NCI-H524 treated with DMSO at 0.1 percent for 48 hours (cell line): ENCODE data around the gene PAGE2.
"Not testable (repeated sequence)": the region's sequence is repeated elsewhere in the genome, so short reads cannot be mapped to it uniquely, and the experiment has no call there.

Experiments used
- DNase-seq: peaks from one replicate; lab custom pipeline; 2025; lab: John Stamatoyannopoulos, UW

PAGE2 gene, protein sequence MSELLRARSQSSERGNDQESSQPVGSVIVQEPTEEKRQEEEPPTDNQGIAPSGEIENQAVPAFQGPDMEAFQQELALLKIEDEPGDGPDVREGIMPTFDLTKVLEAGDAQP

DNA sequence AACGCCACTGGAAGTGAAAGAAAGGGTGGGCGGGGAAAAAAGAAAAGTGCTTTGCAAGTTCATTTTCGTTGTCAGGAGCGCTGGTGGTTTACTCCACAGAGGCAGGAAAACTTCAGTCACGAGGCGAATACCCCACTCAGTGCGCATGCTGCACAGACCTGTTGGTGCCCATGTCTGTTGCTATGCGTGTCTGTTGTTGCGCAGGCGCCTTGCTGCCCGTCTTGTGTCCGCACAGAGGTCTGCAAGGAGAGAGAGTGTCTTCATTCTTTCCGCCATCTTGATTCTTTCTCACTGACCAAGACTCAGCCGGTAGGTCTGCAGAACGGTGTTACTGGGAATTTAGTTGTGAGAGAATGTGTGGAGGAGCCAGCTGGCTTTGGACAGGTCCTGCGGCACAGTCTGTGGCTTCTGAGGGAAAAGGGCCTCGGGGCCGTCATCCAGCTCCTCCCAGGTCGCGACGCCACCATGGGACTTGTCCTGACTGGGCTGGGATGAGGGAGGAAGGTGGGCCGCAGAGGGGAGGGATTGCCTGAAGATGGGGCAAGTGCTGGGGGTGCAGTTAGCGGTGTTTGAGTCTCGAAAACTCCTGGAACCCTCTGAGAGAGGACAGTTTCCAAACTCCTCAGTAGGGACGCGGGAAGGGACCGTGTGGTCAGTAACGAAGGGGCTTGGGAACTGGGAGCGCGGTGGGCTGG is at the start of gene PAGE2:
Gene PAGE2, plus strand, starts transcription at position 224 of the 695 bp plus-strand sequence. CDS start 1,003 bp downstream, outside the sequence.
- DNase-seq, result no peak

DNA sequence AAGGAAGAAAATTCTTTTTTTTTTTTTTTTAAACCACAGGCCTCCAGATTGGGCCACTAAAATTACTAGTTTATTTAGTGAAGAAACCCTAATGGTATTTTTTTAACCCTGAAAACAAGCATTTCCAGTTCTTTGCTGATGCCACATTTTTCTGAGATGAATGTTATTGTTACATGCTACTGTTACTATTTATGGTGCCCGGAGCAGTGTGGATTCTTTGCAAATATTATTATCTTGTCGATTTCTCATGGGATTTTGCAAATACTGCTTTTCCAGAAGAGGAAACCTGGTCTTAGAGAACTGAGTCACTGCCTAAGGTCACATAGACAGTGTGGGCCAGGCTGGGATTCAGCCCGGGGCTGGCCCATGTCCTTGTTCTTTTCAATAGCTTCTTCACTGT is 49.3 kb upstream of the PAGE2 start:
- DNase-seq, result no peak

DNA sequence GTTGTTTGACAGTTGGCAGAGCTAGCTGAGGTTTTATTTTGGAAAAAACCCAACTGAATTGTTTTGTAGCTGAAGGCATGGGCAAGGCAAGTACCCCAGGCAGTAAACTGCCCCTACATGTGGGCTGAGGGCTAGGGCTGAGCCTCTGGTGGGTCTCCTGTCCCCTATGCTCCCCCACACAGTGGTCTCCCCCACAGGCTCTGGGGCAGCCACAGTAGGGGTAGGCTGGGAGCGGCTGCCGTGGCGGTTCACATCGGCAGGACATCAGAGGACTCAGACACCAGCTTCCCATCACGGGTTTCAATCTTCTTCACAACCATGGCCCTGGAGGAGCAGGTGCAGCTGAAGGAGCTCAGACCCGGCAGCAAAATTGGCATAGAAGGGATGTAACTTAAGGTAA is 47.3 kb upstream of the PAGE2 start:
- no peak for DNase-seq

DNA sequence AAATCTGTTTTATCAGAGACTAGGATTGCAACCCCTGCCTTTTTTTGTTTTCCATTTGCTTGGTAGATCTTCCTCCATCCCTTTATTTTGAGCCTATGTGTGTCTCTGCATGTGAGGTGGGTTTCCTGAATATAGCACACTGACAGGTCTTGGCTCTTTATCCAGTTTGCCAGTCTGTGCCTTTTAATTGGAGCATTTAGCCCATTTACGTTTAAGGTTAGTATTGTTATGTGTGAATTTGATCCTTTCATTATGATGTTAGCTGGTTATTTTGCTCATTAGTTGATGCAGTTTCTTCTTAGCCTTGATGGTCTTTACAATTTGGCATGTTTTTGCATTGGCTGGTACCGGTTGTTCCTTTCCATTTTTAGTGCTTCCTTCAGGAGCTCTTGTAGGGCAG is 38.2 kb upstream of the PAGE2 start:
- not testable (repeated sequence) for DNase-seq

DNA sequence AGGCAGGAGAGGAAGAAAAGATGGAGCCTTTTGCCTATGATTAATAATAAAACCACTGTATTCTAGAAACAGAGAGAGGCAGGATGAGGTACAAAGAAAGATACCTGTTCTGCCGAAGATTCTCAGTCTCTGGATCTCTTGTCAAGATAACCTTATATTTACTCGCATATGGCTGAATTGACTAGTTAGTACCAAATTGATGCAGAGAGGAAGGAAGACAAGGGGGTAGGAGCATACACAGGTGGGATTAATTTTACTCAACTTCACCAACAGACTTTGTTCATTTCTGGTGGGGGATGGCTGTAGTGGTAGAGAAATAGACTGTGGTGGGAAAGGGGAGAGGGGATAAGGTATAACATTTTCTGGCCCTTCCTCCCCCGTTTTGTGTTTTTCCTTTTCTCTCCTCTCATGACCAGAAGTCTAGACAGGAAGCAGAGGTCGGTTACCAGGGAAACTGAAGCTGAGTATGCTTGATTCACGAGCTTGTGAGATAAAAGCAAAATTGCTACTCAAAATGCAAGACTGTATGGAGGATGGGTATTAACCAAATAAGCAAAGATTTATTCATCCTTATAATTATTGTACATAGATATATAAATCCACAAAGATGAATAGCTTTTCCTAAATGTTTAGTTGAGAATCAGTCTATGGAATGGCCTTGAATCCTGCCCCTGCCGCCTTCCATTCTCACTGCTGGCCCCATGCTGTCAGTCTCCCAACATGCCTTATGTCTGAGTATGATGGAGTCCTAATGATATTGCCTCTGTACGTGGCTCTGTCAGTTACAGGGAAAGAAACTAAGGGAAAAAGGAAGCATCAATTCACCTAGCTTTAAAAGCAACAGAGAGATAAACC is 31.8 kb upstream of the PAGE2 start:
- peak; percentile 11 for DNase-seq

DNA sequence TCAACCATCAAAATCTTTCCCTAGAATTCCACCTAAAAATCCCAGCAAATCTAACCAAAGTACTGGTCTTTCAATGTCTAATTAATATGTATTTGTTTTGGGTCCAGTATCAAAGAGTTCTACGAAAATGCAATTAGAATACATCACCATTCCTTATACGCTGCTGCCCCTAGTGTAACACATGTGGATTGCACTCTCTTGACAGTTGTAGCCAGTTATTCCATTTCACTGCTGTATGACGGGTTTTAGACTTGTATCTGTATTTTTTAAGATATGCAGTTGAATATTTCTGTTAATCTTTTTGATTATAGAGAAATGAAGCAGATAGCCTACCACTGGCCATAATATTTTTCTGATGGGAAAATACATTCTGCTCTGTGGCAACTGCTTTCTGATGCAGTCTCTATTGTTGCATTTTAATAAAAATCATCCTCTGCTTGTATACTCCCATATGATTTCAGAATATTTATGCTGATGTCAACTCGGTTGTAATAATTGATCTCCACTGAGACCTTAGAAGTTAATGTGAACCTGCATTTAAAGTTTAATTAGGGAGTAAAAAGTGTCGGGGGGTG is 31.1 kb upstream of the PAGE2 start:
- DNase-seq, result no peak

DNA sequence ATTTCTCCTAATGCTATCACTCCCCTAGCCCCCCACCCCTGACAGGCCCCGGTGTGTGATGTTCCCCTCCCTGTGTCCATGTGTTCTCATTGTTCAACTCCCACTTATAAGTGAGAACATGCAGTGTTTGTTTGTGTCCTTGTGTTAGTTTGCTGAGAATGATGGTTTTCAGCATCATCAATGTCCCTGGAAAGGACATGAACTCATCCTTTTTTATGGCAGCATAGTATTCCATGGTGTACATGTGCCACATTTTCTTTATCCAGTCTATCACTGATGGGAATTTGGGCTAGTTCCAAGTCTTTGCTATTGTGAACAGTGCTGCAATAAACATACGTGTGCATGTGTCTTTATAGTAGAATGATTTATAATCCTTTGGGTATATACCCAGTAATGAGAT is 21.6 kb upstream of the PAGE2 start:
- DNase-seq, result not testable (repeated sequence)

DNA sequence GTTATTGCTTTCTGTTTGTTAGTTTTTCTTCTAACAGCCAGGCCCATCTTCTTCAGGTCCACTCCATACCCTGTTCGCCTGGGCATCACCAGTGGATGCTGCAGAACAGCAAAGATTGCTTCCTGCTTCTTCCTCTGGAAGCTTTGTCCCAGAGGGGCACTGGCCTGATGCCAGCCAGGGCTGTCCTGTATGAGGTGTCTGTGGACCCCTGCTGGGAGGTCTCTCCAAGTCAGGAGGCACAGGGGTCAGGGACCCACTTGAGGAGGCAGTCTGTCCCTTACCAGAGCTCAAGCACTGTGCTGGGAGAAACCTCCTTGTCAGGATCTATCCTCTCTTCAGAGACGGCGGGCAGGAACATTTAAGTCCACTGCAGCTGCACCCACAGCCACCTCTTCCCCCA is 16.5 kb upstream of the PAGE2 start:
- DNase-seq, result no peak

DNA sequence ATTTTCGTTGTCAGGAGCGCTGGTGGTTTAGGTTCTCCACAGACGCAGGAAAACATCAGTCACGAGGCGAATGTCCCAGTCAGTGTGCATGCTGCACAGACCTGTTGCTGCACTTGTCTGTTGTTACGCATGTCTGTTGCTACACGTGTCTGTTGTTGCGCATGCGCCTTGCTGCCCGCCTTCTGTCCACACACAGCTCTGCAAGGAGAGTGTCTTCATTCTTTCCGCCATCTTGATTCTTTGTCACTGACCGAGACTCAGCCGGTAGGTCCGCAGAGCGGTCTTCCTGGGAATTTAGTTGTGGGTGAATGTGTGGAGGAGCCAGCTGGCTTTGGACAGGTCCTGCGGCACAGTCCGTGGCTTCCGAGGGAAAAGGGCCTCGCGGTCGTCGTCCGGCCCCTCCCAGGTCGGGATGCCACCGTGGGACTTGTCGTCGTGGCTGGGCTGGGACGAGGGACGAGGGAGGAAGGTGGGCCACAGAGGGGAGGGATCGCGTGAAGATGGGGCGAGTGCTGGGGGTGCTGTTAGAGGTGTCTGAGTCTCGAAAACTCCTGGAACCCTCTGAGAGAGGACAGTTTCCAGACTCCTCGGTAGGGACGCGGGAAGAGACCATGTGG is 13.9 kb upstream of the PAGE2 start, which contains the start of gene PAGE2B:
Gene PAGE2B, plus strand, starts transcription at position 180 of the 617 bp plus-strand sequence. CDS start 1,012 bp downstream, outside the sequence.
- DNase-seq, result no peak

DNA sequence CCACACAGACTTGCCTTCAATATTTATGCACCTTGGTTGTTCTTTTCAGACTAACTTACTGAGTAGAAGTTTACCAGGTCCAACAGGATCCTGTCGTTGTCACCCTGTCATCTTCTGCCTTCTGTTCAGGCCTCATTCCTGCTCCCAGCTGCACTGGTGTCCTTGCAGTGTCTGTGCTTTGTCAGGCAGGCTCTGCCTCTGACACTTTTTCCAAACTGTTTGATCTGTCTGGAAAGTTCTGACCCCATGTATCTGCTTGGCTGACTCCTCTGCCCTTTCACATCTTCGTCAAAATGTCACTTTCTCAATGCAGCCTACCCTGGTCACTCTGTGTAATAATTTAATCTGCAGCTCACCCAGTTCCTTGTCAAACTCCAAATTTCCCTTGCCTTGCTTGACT is 9.9 kb downstream of the PAGE2 start:
- no peak for DNase-seq

DNA sequence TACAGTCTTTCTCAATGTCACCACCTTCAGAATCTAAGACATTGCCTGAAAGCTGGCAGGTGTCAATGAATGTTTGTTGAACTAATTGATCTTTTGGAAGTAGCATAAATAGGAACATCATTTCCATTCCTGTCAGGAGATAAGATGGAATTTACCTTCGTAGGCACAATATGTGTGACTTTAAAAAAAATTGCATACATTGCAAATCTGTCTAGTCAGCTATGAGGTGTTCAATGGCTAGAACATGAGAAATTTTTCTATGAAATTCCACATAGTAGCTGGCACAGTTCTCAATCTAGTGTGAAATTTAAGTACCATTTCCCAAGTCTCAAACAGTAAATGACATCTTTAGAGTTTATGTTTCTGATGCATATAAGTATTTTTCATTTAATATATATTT is 10.3 kb downstream of the PAGE2 start:
- no peak for DNase-seq

DNA sequence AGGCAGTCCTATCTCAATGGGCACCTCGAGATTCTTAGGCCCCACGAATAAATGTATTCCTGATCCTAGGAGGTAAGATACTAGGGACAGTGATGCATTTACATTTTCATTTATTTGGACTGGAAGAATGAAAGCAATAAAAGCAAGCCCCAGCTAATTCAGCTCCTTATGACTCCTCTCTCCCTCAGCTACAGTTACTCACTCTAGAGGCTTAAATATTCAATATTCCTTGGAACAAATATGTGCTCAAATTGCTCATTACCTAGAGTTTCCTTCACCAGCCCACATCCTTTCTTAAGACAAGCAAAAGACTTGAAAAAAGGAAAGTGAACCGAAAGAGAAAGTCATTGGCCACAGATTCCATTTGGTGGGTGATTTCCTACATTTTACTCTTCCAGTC is 13.9 kb downstream of the PAGE2 start:
- no peak for DNase-seq

DNA sequence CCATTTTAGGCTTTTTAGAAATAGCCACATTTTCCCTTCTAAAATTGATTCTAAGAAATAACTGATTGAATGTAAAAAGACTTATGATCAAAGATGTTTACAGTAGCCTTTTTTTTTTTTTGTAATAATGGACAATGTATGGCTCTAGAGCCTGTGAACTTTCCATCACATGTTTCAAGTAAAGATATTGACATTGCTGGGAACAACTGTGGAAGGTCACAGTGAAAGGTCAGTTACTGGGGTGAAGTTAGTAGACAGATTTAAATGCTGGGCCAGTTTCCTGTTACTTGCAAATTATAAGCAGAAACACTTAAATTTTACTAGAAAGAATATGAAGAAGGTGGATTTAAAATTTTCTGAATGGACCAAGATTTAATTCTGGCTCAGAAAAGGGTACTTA is 18.4 kb downstream of the PAGE2 start:
- no peak for DNase-seq

DNA sequence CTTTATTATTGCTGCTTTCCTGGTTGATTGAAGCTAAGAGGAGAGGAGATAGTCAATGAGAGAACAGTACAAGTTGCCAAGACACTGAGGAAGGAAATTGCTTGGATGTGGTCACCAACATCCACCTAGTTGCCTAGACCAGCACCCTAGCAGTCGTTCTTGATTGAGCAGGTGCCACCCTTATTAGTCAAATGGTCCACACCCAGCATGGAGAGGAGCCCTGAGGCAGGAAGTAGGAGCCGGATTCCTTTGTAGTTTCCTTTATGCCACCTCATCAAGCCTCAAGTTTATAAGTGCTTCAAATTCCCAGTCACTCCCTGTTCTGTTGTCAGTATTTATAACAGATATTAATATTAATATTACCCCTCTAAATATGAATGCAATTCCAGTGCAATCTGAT is 19.1 kb downstream of the PAGE2 start:
- DNase-seq, result no peak

DNA sequence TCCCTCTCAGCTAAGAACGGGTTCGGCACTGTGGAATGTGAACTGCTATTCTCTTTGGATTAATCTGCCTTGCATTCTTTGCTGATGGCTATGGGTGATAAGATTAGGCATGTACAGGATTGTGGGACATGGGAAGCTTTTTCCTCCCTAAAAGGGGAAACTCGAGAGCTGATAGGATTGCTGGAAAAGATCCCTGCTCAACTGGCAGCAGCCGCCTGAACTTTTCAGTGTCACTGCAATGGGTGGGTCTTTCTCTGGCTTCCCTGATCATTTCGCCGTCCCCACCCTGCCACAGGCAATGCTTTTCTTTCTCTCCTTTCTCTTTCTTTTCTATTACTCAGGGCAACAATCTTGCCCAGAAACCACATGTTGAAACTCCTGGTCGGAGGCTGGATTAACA is 20.5 kb downstream of the PAGE2 start:
- DNase-seq, result no peak

DNA sequence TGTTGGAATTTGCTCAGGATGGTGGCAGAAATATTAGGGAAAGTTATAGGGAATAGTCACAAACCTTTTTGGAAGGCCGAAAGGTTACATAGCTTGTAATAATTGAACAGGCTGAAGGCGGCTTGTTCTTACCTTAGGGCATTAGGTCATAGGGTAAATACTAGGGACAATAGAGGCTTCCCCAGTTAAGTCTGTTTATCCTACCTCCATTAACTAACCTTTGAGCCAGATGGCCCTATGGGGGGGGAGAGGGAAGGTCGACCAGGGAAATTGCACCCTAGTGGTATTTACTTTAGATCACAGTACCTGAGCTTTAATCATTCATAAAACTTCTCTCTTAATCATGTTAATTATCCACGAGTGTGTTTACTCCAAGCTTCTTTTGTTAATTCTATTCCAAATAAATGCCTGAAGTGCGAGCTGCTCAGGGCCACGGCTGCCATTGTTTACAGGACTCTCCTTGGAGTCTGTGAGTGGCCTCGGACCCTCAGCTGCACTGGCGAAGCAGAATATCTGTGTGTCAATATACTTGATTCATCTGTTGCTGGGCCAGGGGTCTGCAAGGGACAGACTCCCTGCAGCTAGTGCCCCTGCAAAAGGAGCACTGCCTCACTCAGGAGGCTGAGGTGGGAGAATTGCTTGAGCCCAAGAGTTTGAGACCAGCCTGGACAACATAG is 22.9 kb downstream of the PAGE2 start:
- DNase-seq, result no peak

DNA sequence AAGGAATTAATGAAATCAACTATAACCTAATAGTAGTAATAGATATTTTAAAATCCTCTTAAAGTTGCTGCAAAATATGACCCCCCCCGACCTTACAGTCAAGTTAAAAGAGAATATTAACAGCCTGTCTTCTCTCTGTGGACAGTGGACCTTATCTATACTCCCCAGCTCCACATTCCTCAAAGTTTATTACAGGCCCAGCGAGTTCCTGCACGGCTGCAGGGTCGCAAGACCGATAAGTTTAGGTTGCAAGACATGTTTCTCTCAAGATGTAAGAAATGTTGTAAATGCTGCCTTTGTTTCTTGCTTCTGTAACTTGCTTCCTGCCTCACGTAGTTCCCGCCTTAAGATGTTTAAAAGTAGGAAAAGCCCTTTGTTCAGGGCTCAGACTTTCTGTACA is 27.8 kb downstream of the PAGE2 start:
- DNase-seq, result not testable (repeated sequence)

DNA sequence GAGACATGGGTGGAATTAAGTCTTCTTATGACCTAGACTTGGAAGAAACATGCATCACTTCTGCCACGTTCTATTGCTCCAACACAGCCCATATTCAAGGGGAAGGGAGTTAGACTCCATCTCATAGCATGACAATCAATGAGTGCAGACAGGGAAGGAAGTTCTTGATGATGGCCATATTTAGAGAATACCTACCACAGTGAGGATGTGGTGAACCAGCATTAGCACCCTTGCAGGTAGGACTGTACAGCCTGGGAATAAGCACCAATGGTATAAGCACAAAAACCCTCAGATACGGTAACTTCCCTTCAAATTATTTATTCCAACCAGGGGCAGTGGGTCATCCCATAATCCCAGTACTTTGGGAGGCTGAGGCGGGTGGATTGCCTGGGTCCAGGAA is 29.8 kb downstream of the PAGE2 start:
- no peak for DNase-seq

DNA sequence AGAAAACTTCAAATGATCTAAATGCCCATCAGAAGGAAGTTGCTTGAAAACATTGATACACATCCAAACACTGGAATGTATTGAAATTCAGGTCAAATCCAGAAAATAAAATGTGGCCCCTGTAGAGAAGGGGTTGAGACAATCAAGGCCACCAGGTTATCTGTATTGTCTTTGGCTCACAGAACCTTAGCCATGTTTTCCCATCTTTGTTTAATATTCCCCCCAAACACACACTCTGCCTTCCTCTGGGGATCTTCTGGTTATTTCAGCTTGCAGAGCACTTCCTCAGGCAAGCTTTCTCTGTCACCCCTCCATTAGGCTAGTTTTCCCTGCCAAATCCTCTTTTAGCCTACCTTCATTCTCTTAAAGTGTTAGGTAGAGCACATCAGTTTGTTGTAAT is 30.5 kb downstream of the PAGE2 start:
- no peak for DNase-seq

DNA sequence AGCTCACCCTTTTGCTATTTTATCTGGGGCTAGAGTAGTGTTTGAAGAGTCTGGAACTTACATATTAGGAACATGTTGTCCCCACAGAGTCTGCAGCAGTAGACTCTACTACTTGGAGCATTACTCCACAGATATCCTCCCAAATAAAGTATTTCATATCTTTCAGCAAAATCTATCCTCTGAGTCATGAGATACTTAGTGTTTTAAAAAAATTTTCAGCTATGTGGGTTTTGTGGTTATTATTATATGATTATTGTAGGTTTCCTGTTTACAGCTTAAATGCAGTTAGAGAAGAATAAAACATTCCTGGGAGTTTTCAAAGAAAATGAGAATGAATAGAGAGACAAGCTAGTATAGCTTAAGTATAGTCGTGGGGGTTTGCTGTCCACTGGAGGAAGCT is 30.9 kb downstream of the PAGE2 start:
- DNase-seq, result no peak

DNA sequence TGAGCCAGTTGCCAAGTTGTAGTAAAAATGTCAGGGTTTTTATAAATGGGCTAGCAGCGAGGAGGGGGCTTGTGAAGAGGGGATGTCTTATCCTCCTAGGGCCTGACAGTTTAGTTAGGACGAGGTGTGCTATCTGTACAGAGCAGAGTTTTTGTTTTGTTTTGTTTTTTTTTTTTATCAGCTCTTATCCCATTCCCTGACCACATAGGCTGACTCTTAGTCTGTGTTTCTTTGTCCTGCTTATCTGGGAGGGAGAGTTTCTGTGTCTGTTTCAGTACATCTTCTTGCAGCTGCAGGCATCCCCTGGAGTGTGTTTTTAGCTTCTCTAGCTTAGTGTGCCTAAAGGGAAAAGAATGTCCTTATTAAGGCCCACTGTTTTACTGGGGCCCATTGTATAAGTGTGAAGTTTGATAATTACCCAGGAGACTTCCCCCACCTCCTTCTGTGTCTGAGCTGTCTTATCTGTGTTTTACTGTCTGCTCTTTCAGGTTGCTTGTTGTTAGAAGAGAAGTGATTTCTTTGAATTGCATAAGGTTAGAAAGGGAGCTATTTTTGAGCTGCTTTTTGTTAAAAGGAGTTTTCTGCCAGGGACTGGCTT is 32.0 kb downstream of the PAGE2 start:
- no peak for DNase-seq
